Calu3 (cell line): ENCODE measurements around the gene CNGB1. TPM values are rescaled to one million over a fixed set of nuclear protein-coding genes. Genes with fewer than 3 reads are reported as not detected.

Source experiments
- Bru-seq: library from RNA; stranded (reverse); fragments of 400-500 nt; gene quantifications from one replicate; lab custom pipeline; 2021; lab: Mats Ljungman, UMichigan
- BruChase-seq, 2 experiments: library from RNA; stranded (reverse); fragments of 400-500 nt; gene quantifications; one replicate each; lab custom pipeline; 2021; lab: Mats Ljungman, UMichigan
- BruUV-seq: library from RNA; stranded (reverse); fragments of 400-500 nt; replicated peaks from 2 replicates; lab custom pipeline; 2021; lab: Mats Ljungman, UMichigan
- CTCF ChIA-PET: fragments of 300-600 bp; sonication (Branson Sonifier 250); formaldehyde crosslinking; loops from one replicate; lab custom pipeline; 2022; ENCODE audit warnings: antibody characterized with exemption; lab: Charles Lee
- DNase-seq: peaks from one replicate; pipeline ENCODE4 v3.0.0; 2022
- H3K27ac Mint-ChIP-seq: one replicate; pipeline ENCODE4 v1.8.0; 2022; ENCODE audit warnings: mixed read lengths; ENCODE audit not compliant: unreplicated experiment
- H3K27me3 Mint-ChIP-seq: one replicate; pipeline ENCODE4 v1.8.0; 2022; ENCODE audit warnings: mixed read lengths; ENCODE audit not compliant: unreplicated experiment
- H3K36me3 Mint-ChIP-seq: one replicate; pipeline ENCODE4 v1.8.0; 2022; ENCODE audit warnings: mild to moderate bottlenecking, moderate library complexity, mixed read lengths; ENCODE audit not compliant: insufficient read depth, unreplicated experiment
- H3K4me1 Mint-ChIP-seq: one replicate; pipeline ENCODE4 v1.8.0; 2022; ENCODE audit warnings: mild to moderate bottlenecking, low read depth, mixed read lengths; ENCODE audit not compliant: unreplicated experiment
- H3K4me3 Mint-ChIP-seq: one replicate; pipeline ENCODE4 v1.8.0; 2022; ENCODE audit warnings: mild to moderate bottlenecking, low read depth, moderate library complexity, mixed read lengths; ENCODE audit not compliant: unreplicated experiment
- H3K9me3 Mint-ChIP-seq: one replicate; pipeline ENCODE4 v1.8.0; 2022; ENCODE audit warnings: low read depth, mixed read lengths; ENCODE audit not compliant: unreplicated experiment
- intact Hi-C: fragments of 100-400 bp; cut with micrococcal nuclease; formaldehyde crosslinking; loops from one replicate; pipeline ENCODE4 v1.10.0; 2022; ENCODE audit not compliant: unreplicated experiment
- long read RNA-seq: library from polyadenylated mRNA; stranded (forward); transcript quantifications from one replicate; pipeline ENCODE4 v2.0.0, GENCODE V29; 2022
- total RNA-seq: library from RNA; stranded (reverse); gene quantifications from 2 replicates; pipeline ENCODE4 v1.2.3, GENCODE V29; 2022
- TF ChIP-seq, protein P1 (sequence below): fragments of 200-600 bp; IDR thresholded peaks from one replicate; pipeline ENCODE4 v1.8.0; 2022; ENCODE audit warnings: antibody characterized with exemption; ENCODE audit not compliant: unreplicated experiment

The CNGB1 gene
- 0.19 TPM in 1 of 2 replicates, not detected in the other for total RNA-seq
- Bru-seq, nascent RNA = percentile 6 among the genes with signal in this experiment
- percentile 5 among the genes with signal in this experiment for BruChase-seq, experiment 1, labeled RNA remaining after a 6-hour chase
- BruChase-seq, experiment 2, labeled RNA remaining after a 2-hour chase = percentile 3 among the genes with signal in this experiment
- long read RNA-seq = 0 reads

DNA sequence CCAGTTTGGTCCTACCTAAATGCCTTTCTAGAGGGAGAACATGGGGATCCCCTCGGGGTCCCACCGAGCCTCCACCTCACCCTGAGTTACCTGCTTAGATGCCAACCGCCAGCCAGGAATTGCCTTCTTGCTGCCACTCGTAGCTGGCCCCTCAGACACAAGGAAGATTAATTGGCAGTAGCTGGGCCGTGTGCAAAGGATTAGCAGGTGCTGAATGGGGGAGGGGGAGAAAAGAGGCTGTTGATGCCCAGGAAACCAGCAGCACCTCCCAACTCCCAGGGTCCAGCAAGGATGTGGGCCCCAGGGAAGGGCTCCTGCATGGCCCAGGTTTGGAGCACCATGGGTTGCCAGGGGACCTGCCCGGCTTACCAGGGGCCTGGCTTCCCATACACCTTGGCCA is at the start of gene CNGB1:
Gene CNGB1 (minus strand): TSS at position 159 of the 400 bp plus-strand sequence. CDS start 3,842 bp downstream, outside the sequence.
- no peaks in the 10 kb centered on the region for H3K4me1 Mint-ChIP-seq
- CTCF ChIA-PET = interaction anchor here (0.9 to 1.3 kb wide), 2 partner anchors 9 to 27 kb away, joined by 3 read pairs; no protein-coding TSS in a partner anchor
- intact Hi-C loops = no loop called here
- no peaks in the 10 kb centered on the region for H3K36me3 Mint-ChIP-seq
- H3K27me3 Mint-ChIP-seq = peaks cover 48% of the 10 kb centered on the region
- no peak within 1 kb of the TSS for H3K4me3 Mint-ChIP-seq
- DNase-seq = no peak
- TF ChIP-seq, protein P1, sequence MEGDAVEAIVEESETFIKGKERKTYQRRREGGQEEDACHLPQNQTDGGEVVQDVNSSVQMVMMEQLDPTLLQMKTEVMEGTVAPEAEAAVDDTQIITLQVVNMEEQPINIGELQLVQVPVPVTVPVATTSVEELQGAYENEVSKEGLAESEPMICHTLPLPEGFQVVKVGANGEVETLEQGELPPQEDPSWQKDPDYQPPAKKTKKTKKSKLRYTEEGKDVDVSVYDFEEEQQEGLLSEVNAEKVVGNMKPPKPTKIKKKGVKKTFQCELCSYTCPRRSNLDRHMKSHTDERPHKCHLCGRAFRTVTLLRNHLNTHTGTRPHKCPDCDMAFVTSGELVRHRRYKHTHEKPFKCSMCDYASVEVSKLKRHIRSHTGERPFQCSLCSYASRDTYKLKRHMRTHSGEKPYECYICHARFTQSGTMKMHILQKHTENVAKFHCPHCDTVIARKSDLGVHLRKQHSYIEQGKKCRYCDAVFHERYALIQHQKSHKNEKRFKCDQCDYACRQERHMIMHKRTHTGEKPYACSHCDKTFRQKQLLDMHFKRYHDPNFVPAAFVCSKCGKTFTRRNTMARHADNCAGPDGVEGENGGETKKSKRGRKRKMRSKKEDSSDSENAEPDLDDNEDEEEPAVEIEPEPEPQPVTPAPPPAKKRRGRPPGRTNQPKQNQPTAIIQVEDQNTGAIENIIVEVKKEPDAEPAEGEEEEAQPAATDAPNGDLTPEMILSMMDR = no peak
- no peaks in the 10 kb centered on the region for H3K9me3 Mint-ChIP-seq
- no TSS peak for BruUV-seq
- H3K27ac Mint-ChIP-seq = no peak within 1 kb of the TSS

DNA sequence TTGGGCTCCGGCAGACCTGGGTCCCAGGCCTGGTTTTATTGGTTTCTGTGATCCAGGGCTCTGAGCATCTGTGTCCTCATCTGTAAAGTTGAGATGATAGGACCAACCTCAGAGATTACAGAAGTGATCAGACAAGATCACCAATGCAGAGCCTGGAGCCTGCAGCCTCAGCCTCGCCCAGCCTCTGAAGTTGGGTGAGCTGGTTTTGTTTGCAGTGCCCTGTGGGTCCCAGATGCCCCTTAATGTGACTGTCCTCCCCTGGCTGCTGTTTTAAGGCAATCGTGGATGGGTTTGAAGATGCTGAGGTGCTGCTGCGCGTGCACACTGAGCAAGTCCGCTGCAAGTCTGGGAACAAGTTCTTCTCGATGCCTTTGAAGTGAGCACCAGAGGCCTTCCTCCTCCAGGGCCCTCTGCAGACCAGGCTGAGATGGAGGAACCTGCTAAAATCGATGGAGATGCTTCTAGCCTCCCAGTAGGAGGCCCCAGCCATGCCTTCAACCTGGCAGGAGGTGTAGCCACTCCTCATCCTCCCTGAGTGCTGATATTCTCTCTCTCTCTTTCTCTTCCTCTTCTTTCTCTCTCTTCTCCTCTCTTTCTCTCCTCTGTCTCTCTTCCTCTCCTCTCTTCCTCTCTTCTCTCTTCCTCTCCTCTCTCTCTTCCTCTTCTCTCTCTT is 49.1 kb upstream of the CNGB1 start:
- no TSS peak for BruUV-seq
- intact Hi-C loops = no loop called here
- no peak overlapping the region for H3K27ac Mint-ChIP-seq
- CTCF ChIA-PET = interaction anchor here (1.8 kb wide), 1 partner anchor 102 kb away, joined by 10 read pairs; no protein-coding TSS in a partner anchor
- peaks cover 35% of the 10 kb centered on the region for H3K4me1 Mint-ChIP-seq
- no peaks in the 10 kb centered on the region for H3K9me3 Mint-ChIP-seq
- H3K27me3 Mint-ChIP-seq = no peaks in the 10 kb centered on the region
- TF ChIP-seq, protein P1 = no peak
- no peak for DNase-seq
- H3K4me3 Mint-ChIP-seq = no peak overlapping the region
- H3K36me3 Mint-ChIP-seq = peaks cover 16% of the 10 kb centered on the region

DNA sequence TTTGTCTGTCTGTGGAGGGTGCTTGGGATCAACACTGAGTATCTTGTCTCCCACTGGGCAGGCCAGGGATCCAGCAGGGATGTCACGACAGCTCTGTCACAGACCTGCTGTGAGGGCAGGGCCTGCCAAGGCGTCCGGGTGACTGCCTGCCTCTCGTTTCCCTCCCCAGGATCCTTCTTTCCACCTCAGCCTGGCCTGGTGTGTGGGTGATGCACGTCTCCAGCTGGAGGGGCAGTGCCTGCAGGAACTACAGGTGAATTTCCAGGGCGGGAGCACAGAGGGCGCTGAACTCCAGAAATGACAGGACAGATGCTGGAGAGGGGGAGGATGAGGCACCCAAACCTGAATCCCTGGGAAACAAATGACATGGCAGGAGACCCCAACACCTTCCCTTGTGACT is 47.9 kb upstream of the CNGB1 start:
- Mint-ChIP-seq H3K36me3 (peaks cover 5% of the 10 kb centered on the region), H3K4me3 (no peak overlapping the region), H3K4me1 (peaks cover 23% of the 10 kb centered on the region), H3K27me3 (no peaks in the 10 kb centered on the region), H3K9me3 (no peaks in the 10 kb centered on the region), H3K27ac (no peak overlapping the region)
- no TSS peak for BruUV-seq
- DNase-seq = no peak
- TF ChIP-seq, protein P1 = peak; percentile 11
- CTCF ChIA-PET = interaction anchor here (0.6 to 1.8 kb wide), 2 partner anchors 103 to 388 kb away, joined by 3 to 10 read pairs; no protein-coding TSS in a partner anchor
- intact Hi-C loops = no loop called here

DNA sequence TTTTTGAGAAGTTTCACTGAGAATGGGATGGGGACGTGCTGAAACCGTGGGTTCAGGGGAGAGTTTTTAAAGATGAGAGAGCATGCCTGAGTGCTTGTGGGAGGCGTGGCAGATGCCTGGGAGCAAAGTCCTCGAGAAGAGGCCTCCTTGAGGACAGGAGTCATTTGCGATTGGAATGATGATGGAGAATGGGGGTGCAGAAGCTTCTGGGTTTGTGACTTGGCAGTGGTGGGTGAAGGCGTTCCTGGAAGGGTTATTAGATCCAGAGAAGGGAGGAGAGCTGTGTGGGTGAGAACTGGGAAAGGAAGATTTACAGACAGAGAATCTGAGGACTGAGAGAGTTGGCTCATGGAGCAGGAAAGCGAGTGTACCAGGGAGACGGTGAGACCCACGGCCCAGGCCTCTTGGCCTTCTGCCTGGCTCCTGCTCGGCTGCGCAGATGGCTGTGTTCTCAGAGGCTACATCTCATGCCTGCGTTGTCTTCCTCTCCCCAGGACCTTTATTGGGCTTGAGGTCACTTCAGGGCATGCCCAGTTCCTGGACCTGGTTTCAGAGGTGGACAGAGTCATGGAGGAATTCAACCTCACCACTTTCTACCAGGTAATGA is 46.0 kb upstream of the CNGB1 start:
- Mint-ChIP-seq H3K4me3 (no peak overlapping the region), H3K9me3 (no peaks in the 10 kb centered on the region), H3K4me1 (peaks cover 5% of the 10 kb centered on the region), H3K27me3 (no peaks in the 10 kb centered on the region), H3K27ac (no peak overlapping the region), H3K36me3 (no peaks in the 10 kb centered on the region)
- CTCF ChIA-PET = no interaction called here
- TF ChIP-seq, protein P1 = no peak
- no peak for DNase-seq
- no TSS peak for BruUV-seq
- intact Hi-C loops = no loop called here
